Neural progenitor cell (in vitro differentiated cells): ENCODE results near the gene ZNF552. TPM values are rescaled to one million over a fixed set of nuclear protein-coding genes. Genes with fewer than 3 reads are reported as not detected.

Experiments
- DNase-seq: peaks from one replicate; pipeline ENCODE4 v3.0.0-alpha.2; 2016; ENCODE audit warnings: low spot score
- H2AFZ ChIP-seq: fragments of 200-600 bp; sonication (generic); replicated peaks from 2 replicates; pipeline ENCODE4 v1.6.1; 2016; ENCODE audit warnings: antibody characterized with exemption
- H3F3A ChIP-seq: fragments of 200-600 bp; sonication (generic); 2 replicates; pipeline ENCODE4 v1.6.1; 2016; ENCODE audit warnings: antibody characterized with exemption, low read depth
- H3K27ac ChIP-seq: fragments of 200-600 bp; sonication (generic); 2 replicates; pipeline ENCODE4 v1.5.1; 2016; ENCODE audit warnings: mild to moderate bottlenecking
- H3K27me3 ChIP-seq: fragments of 200-600 bp; sonication (generic); 2 replicates; pipeline ENCODE4 v1.6.1; 2016; ENCODE audit warnings: mild to moderate bottlenecking, moderate library complexity
- H3K36me3 ChIP-seq: fragments of 200-600 bp; sonication (generic); 2 replicates; pipeline ENCODE4 v1.5.1; 2016
- H3K4me1 ChIP-seq: fragments of 200-600 bp; sonication (generic); 2 replicates; pipeline ENCODE4 v1.6.1; 2016; ENCODE audit warnings: mixed run types
- H3K4me2 ChIP-seq: fragments of 200-600 bp; sonication (generic); 2 replicates; pipeline ENCODE4 v1.6.1; 2016
- H3K4me3 ChIP-seq: fragments of 200-600 bp; sonication (generic); 2 replicates; pipeline ENCODE4 v1.5.1; 2016
- H3K79me2 ChIP-seq: fragments of 200-600 bp; sonication (generic); 2 replicates; pipeline ENCODE4 v1.6.1; 2016; ENCODE audit warnings: low read depth
- H3K9ac ChIP-seq: fragments of 200-600 bp; sonication (generic); 2 replicates; pipeline ENCODE4 v1.6.1; 2016
- H3K9me3 ChIP-seq: fragments of 200-600 bp; sonication (generic); 2 replicates; pipeline ENCODE4 v1.5.1; 2016; ENCODE audit warnings: low read depth
- H4K20me1 ChIP-seq: fragments of 200-600 bp; sonication (generic); 2 replicates; pipeline ENCODE4 v1.6.1; 2016; ENCODE audit warnings: low read depth
- H3K27ac Mint-ChIP-seq: 3 replicates; pipeline ENCODE4 v1.8.0; 2021; ENCODE audit warnings: mixed read lengths
- H3K27me3 Mint-ChIP-seq: 2 replicates; pipeline ENCODE4 v1.8.0; 2022; ENCODE audit warnings: low read depth, mild to moderate bottlenecking, inconsistent platforms, moderate library complexity, mixed read lengths; ENCODE audit not compliant: insufficient read depth
- H3K36me3 Mint-ChIP-seq: 3 replicates; pipeline ENCODE4 v1.8.0; 2021; ENCODE audit warnings: mixed read lengths
- H3K4me1 Mint-ChIP-seq: 3 replicates; pipeline ENCODE4 v1.8.0; 2021; ENCODE audit warnings: mixed read lengths
- H3K4me3 Mint-ChIP-seq: 3 replicates; pipeline ENCODE4 v1.8.0; 2021; ENCODE audit warnings: mild to moderate bottlenecking, moderate library complexity, mixed read lengths
- H3K9me3 Mint-ChIP-seq: 3 replicates; pipeline ENCODE4 v1.8.0; 2020; ENCODE audit warnings: mixed read lengths
- CTCF ChIP-seq: fragments of 200-600 bp; sonication (generic); IDR thresholded peaks from 2 replicates; pipeline ENCODE4 v1.5.1; 2017; ENCODE audit warnings: antibody characterized with exemption, mild to moderate bottlenecking
- EZH2 ChIP-seq: fragments of 200-600 bp; sonication (generic); IDR thresholded peaks from 2 replicates; pipeline ENCODE4 v1.6.1; 2017; ENCODE audit warnings: antibody characterized with exemption, mild to moderate bottlenecking, moderate library complexity
- EZH2phosphoT487 ChIP-seq: fragments of 200-600 bp; sonication (generic); IDR thresholded peaks from 2 replicates; pipeline ENCODE4 v1.6.1; 2017; ENCODE audit warnings: antibody characterized with exemption
- total RNA-seq: library from RNA; depleted of rRNA; stranded (reverse); fragments of >200 nt; gene quantifications from 2 replicates; pipeline ENCODE4 v1.2.3, GENCODE V29; 2015; ENCODE audit warnings: low replicate concordance

Gene ZNF552
- total RNA-seq, 1 donor from 2014 or later, result 5.5 TPM

- H3K27ac Mint-ChIP-seq, result peak within 1 kb of the TSS; percentile 95
- H3K4me3 Mint-ChIP-seq, result peak within 1 kb of the TSS; percentile 93
- Histone ChIP-seq H3K4me1 (peaks cover 11% of the 10 kb centered on the region), H3K27me3 (no peaks in the 10 kb centered on the region), H2AFZ (peak within 1 kb of the TSS; percentile 56), H4K20me1 (peaks cover 18% of the 10 kb centered on the region), H3K9me3 (no peaks in the 10 kb centered on the region), H3K36me3 (no peaks in the 10 kb centered on the region), H3K4me2 (peak within 1 kb of the TSS; percentile 95), H3K9ac (peak within 1 kb of the TSS; percentile 87), H3K27ac (no peak within 1 kb of the TSS), H3F3A (peaks cover 8% of the 10 kb centered on the region), H3K79me2 (peaks cover 49% of the 10 kb centered on the region), H3K4me3 (peak within 1 kb of the TSS; percentile 81)
- H3K4me1 Mint-ChIP-seq, result peaks cover 12% of the 10 kb centered on the region
- peak; percentile 97 for DNase-seq
- H3K36me3 Mint-ChIP-seq, result peaks cover 58% of the 10 kb centered on the region
- TF ChIP-seq CTCF (no peak), EZH2phosphoT487 (no peak), EZH2 (no peak)
- H3K9me3 Mint-ChIP-seq, result peaks cover 59% of the 10 kb centered on the region
- H3K27me3 Mint-ChIP-seq, result peaks cover 2% of the 10 kb centered on the region
Observed at GRCh38 chr19:57769345-57770131, 45.2 kb downstream of the ZNF552 start, which contains the start of gene ZNF586. Gene ZNF586, plus strand, starts transcription at chr19:57769676. Its CDS starts 167 bp downstream, at chr19:57769843.

GRCh38 chr19:57759096-57759495 is 55.6 kb downstream of the ZNF552 start:
- Histone ChIP-seq H2AFZ (no peak overlapping the region), H3K4me2 (no peak overlapping the region), H3K36me3 (peaks cover 29% of the 10 kb centered on the region), H3K27me3 (no peaks in the 10 kb centered on the region), H3K9me3 (no peaks in the 10 kb centered on the region), H3K4me1 (no peaks in the 10 kb centered on the region), H3F3A (peaks cover 6% of the 10 kb centered on the region), H3K27ac (no peak overlapping the region), H4K20me1 (peaks cover 17% of the 10 kb centered on the region), H3K4me3 (no peak overlapping the region), H3K79me2 (peaks cover 18% of the 10 kb centered on the region), H3K9ac (no peak overlapping the region)
- no peak for DNase-seq
- Mint-ChIP-seq H3K27ac (no peak overlapping the region), H3K9me3 (peaks cover 37% of the 10 kb centered on the region), H3K4me3 (no peak overlapping the region), H3K4me1 (no peaks in the 10 kb centered on the region), H3K27me3 (peaks cover 8% of the 10 kb centered on the region), H3K36me3 (peaks cover 80% of the 10 kb centered on the region)
- TF ChIP-seq CTCF (no peak), EZH2phosphoT487 (no peak), EZH2 (no peak)

GRCh38 chr19:57757941-57758340 is 56.8 kb downstream of the ZNF552 start:
- no peak overlapping the region for H3K4me3 ChIP-seq
- H3F3A ChIP-seq, result peaks cover 6% of the 10 kb centered on the region
- Mint-ChIP-seq H3K9me3 (peaks cover 43% of the 10 kb centered on the region), H3K27me3 (peaks cover 8% of the 10 kb centered on the region), H3K4me3 (no peak overlapping the region), H3K27ac (no peak overlapping the region), H3K4me1 (no peaks in the 10 kb centered on the region), H3K36me3 (peaks cover 82% of the 10 kb centered on the region)
- no peak overlapping the region for H2AFZ ChIP-seq
- H3K9me3 ChIP-seq, result no peaks in the 10 kb centered on the region
- no peak for DNase-seq
- H3K4me1 ChIP-seq, result no peaks in the 10 kb centered on the region
- H3K27me3 ChIP-seq, result no peaks in the 10 kb centered on the region
- H3K4me2 ChIP-seq, result no peak overlapping the region
- H4K20me1 ChIP-seq, result peaks cover 17% of the 10 kb centered on the region
- peaks cover 34% of the 10 kb centered on the region for H3K36me3 ChIP-seq
- H3K9ac ChIP-seq, result no peak overlapping the region
- TF ChIP-seq CTCF, result no peak
- TF ChIP-seq EZH2phosphoT487, result no peak
- TF ChIP-seq EZH2, result no peak
- no peak overlapping the region for H3K27ac ChIP-seq
- peaks cover 18% of the 10 kb centered on the region for H3K79me2 ChIP-seq

Other genes with a start within 250 kb of the ZNF552 start
- gene ZNF416, start 236.0 kb downstream of the ZNF552 start, total RNA-seq, result 7.9 and 9.0 TPM in 2 replicates
- gene ZIK1, start 230.8 kb downstream of the ZNF552 start, total RNA-seq, result 35.1 and 56.1 TPM in 2 replicates
- gene ZNF530, start 215.0 kb downstream of the ZNF552 start, total RNA-seq, result 10.5 and 20.4 TPM in 2 replicates
- gene ZNF134, start 200.7 kb downstream of the ZNF552 start, total RNA-seq, result 40.8 and 55.3 TPM in 2 replicates
- 27.0 and 42.1 TPM in 2 replicates for gene ZNF211, start 181.7 kb downstream of the ZNF552 start, total RNA-seq
- gene ZSCAN4, start 146.0 kb downstream of the ZNF552 start, total RNA-seq, result not detected in 2 replicates
- 31.7 and 36.7 TPM in 2 replicates for gene ZNF551, start 132.9 kb downstream of the ZNF552 start, total RNA-seq
- gene ZNF154, start 105.7 kb downstream of the ZNF552 start, total RNA-seq, result 16.9 and 17.3 TPM in 2 replicates
- gene ZNF671, start 87.3 kb downstream of the ZNF552 start, total RNA-seq, result 15.4 and 17.3 TPM in 2 replicates
- 33.9 and 48.3 TPM in 2 replicates for gene ZNF776, start 68.1 kb downstream of the ZNF552 start, total RNA-seq
- gene ZNF586, start 45.2 kb downstream of the ZNF552 start, total RNA-seq, result 19.8 and 21.6 TPM in 2 replicates
- gene ZNF587B, start 15.4 kb upstream of the ZNF552 start, total RNA-seq, result 16.4 and 24.7 TPM in 2 replicates
- gene ZNF587, start 34.9 kb upstream of the ZNF552 start, total RNA-seq, result 30.4 and 48.2 TPM in 2 replicates
- gene ZNF814, start 74.1 kb upstream of the ZNF552 start, total RNA-seq, result 30.7 and 33.0 TPM in 2 replicates
- 20.6 and 27.2 TPM in 2 replicates for gene ZNF417, start 101.7 kb upstream of the ZNF552 start, total RNA-seq
- 25.9 and 43.0 TPM in 2 replicates for gene ZNF418, start 120.5 kb upstream of the ZNF552 start, total RNA-seq
- 15.9 and 23.2 TPM in 2 replicates for gene ZNF256, start 132.8 kb upstream of the ZNF552 start, total RNA-seq
- 0.15 TPM in 1 of 2 replicates, not detected in the other for gene C19orf18, start 159.6 kb upstream of the ZNF552 start, total RNA-seq
- gene ZNF606, start 187.9 kb upstream of the ZNF552 start, total RNA-seq, result 48.7 and 50.9 TPM in 2 replicates
- 0.67 and 4.1 TPM in 2 replicates for gene ZSCAN1, start 219.1 kb upstream of the ZNF552 start, total RNA-seq
- gene ZNF135, start 244.4 kb upstream of the ZNF552 start, total RNA-seq, result 9.5 and 11.1 TPM in 2 replicates